T-helper 17 cell (primary cell): ENCODE measurements around the gene GPR45. TPM values are rescaled to one million over a fixed set of nuclear protein-coding genes. Genes with fewer than 3 reads are reported as not detected.
A peak's percentile ranks its signal among the peaks of the same experiment; 100 is the strongest.

Experiments
- ATAC-seq: fragments of 150-1000 bp; cut with Tn5 transposase; 2 replicates; pipeline ENCODE4 v1.10.0; 2021; ENCODE audit warnings: mild to moderate bottlenecking, moderate library complexity
- DNase-seq, 3 donors: peaks; one replicate each; pipeline versions ENCODE4 v3.0.0 to v3.0.0-alpha.2; 2020 to 2021
- H3K9me3 ChIP-seq: one replicate; pipeline ENCODE4 v1.7.0; 2013; ENCODE audit warnings: low read length, mild to moderate bottlenecking; ENCODE audit not compliant: control insufficient read depth, poor library complexity, severe bottlenecking
- H3K27ac Mint-ChIP-seq: one replicate; pipeline ENCODE4 v1.8.0; 2022; ENCODE audit warnings: mild to moderate bottlenecking, moderate library complexity, mixed read lengths
- H3K27me3 Mint-ChIP-seq: one replicate; pipeline ENCODE4 v1.8.0; 2022; ENCODE audit warnings: mixed read lengths
- H3K36me3 Mint-ChIP-seq: one replicate; pipeline ENCODE4 v1.8.0; 2022; ENCODE audit warnings: low read depth, mixed read lengths
- H3K4me1 Mint-ChIP-seq: one replicate; pipeline ENCODE4 v1.8.0; 2022; ENCODE audit warnings: mild to moderate bottlenecking, mixed read lengths
- H3K4me3 Mint-ChIP-seq: one replicate; pipeline ENCODE4 v1.8.0; 2022; ENCODE audit warnings: mild to moderate bottlenecking, moderate library complexity, mixed read lengths
- total RNA-seq, 4 donors: library from RNA in 2 of 4; stranded (reverse) in 2 of 4; gene quantifications; one replicate each; pipeline ENCODE4 v1.2.3 and lab custom pipeline; 2022 to 2026

The GPR45 gene, protein sequence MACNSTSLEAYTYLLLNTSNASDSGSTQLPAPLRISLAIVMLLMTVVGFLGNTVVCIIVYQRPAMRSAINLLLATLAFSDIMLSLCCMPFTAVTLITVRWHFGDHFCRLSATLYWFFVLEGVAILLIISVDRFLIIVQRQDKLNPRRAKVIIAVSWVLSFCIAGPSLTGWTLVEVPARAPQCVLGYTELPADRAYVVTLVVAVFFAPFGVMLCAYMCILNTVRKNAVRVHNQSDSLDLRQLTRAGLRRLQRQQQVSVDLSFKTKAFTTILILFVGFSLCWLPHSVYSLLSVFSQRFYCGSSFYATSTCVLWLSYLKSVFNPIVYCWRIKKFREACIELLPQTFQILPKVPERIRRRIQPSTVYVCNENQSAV
- total RNA-seq (not detected), total RNA-seq (lab: John Stamatoyannopoulos, UW) (0 reads per million in 2 donors)

DNA sequence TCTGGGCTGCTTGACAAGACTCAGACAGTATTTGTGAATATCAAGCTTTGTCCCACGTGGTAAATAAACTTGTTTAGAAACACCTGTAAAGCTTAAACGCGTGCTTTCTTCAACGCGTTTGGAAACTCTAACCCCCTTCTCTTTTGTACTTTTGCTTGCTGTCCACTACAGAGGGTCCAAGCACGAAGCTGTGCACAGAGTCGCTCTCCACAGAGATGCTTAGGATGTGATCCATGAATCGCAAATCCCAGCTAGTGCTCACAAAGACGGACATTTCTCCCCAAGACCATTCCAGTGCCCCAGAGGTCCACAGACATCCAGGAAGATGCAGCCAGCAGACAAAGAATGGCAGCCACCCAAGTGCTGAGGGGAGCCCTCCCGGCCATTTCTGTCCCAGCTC is at the start of gene GPR45:
TSS of gene GPR45 (plus strand) at position 301 of the 400 bp plus-strand sequence. CDS start 116 bp downstream, outside the sequence.
- H3K4me3 Mint-ChIP-seq = no peak within 1 kb of the TSS
- peaks cover 4% of the 10 kb centered on the region for H3K4me1 Mint-ChIP-seq
- DNase-seq = no peak
- no peak within 1 kb of the TSS for H3K27ac Mint-ChIP-seq
- ATAC-seq = no peak
- peaks cover 20% of the 10 kb centered on the region for H3K27me3 Mint-ChIP-seq
- no peaks in the 10 kb centered on the region for H3K9me3 ChIP-seq
- H3K36me3 Mint-ChIP-seq = no peaks in the 10 kb centered on the region

DNA sequence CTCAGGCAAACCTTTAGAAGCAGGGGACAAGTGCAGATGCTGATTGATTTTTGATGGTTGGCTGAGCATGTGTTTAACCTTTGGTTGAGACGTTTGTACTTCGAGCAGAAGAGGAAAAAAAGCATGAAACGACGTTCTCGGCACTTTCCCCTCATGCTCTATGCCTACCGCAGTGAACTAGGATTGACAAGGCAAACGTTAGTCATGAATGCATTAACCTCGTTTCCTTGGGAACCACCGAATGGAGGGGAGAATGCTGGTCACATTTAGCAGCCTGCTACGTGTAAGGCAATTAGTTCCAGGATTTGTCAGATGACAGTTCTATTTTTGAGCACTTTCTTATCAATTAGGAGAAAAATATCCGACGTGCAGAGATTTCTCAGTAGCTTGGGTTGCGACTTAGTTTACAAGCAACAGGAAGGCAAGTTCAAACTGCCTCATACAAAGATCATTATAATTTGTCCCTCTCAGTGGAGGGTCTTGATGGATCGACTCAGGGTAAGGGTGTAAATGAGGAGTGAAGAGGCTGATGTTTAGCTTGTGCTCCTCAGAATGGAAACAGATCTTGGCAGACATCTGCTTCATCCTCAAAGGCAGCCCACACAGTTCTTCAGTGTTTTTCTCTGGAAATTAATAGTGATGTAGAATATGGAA is 47.4 kb upstream of the GPR45 start:
- Mint-ChIP-seq H3K36me3 (no peaks in the 10 kb centered on the region), H3K27ac (no peak overlapping the region), H3K4me1 (no peaks in the 10 kb centered on the region), H3K4me3 (no peak overlapping the region), H3K27me3 (peaks cover 20% of the 10 kb centered on the region)
- ATAC-seq (no peak), DNase-seq (no peak)
- no peaks in the 10 kb centered on the region for H3K9me3 ChIP-seq

DNA sequence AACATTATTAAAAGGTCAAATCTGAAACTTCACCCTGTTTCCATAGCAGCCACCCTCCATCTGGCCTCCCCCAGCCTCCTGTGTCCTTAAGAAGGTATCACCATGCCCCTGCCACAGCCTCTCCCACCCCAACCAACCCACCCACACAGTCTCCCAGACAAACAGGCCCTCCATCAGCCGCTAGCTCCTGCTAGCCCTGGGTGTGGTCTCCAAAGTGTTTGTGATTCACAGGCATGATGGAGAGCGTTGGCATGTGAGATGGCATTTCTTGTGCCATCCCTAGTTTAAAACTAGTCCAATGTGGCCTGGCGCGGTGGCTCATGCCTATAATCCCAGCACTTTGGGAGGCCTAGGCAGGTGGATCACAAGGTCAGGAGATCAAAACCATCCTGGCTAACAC is 44.9 kb upstream of the GPR45 start:
- Mint-ChIP-seq H3K27me3 (peaks cover 13% of the 10 kb centered on the region), H3K27ac (no peak overlapping the region), H3K4me3 (no peak overlapping the region), H3K4me1 (no peaks in the 10 kb centered on the region), H3K36me3 (no peaks in the 10 kb centered on the region)
- no peaks in the 10 kb centered on the region for H3K9me3 ChIP-seq
- no peak for DNase-seq
- ATAC-seq = no peak

DNA sequence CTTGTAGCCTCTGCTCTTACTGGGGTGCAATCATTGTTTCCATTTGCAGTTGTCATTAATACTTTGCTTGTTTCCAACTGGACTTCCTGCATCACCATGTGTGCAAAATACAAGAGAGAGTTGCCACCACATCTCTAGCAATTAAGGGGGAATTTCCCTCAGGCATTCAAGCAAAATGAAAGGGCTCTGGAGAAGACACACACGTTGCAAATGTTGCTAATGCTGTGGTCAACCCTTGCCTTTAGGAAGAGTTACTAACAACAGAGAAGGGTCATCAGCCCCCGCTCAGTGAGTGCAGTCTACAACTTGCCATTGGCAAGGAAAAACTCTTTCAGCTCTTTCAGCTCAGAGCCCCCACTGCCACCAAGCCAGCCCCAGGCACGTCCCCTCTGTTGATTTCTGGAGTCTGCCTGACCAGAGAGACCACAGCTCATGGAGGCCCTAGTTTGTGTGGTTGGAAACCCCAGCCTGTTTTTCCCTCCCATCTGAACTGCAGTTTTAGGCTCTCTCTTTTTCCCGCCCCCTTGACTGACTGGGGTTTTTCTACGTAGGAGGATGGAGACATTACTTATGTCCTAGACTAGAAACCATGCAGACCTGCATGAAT is 25.9 kb upstream of the GPR45 start:
- Mint-ChIP-seq H3K27me3 (peaks cover 35% of the 10 kb centered on the region), H3K36me3 (peaks cover 3% of the 10 kb centered on the region), H3K4me1 (peaks cover 3% of the 10 kb centered on the region), H3K4me3 (no peak overlapping the region), H3K27ac (no peak overlapping the region)
- ATAC-seq (no peak), DNase-seq (no peak)
- no peaks in the 10 kb centered on the region for H3K9me3 ChIP-seq

DNA sequence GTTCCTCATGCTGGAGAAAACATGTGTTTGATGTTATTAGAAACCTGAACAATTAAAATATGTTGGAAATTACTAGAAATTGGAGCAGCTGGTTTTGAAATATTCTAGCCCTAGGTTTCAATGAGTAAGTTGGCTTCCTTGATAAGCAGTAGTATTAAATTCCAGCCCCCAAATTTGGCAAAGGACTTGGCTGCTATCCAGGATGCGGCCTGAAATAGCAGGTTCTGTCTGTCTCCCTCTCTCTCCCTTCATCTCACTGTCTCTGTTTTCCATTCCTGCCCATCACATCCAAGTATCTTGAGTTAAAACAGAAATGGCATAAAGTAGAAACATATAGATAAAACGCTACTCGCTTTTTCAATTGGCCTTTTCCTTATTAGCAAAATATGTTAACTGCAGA is 20.9 kb upstream of the GPR45 start:
- no peak overlapping the region for H3K27ac Mint-ChIP-seq
- peaks cover 3% of the 10 kb centered on the region for H3K4me1 Mint-ChIP-seq
- no peaks in the 10 kb centered on the region for H3K9me3 ChIP-seq
- DNase-seq (no peak), ATAC-seq (no peak)
- H3K36me3 Mint-ChIP-seq = peaks cover 5% of the 10 kb centered on the region
- H3K27me3 Mint-ChIP-seq = peaks cover 64% of the 10 kb centered on the region
- no peak overlapping the region for H3K4me3 Mint-ChIP-seq

DNA sequence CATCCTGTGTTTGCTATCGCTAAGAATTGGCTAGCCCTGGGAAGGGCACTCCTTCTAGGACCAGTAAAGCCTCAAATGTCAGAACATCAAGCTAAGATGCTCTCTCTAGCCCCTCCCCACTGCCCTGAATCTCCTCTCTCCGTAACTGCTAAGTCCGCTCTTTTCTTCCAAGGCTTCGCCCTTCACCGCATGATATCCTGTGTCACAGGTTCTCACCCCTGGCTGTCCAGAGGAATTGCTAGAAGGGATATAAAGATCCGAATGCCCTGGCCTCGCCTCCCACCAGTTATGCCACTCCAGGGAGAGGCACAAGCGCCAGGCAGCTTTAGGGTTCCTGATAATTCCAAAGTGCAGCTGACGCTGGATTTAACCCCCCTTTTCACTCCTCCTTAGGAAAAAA is 17.1 kb upstream of the GPR45 start:
- no peaks in the 10 kb centered on the region for H3K4me1 Mint-ChIP-seq
- peak overlapping the region; percentile 45 for H3K4me3 Mint-ChIP-seq
- DNase-seq = no peak
- peaks cover 5% of the 10 kb centered on the region for H3K36me3 Mint-ChIP-seq
- H3K27me3 Mint-ChIP-seq = peaks cover 43% of the 10 kb centered on the region
- no peak overlapping the region for H3K27ac Mint-ChIP-seq
- H3K9me3 ChIP-seq = no peaks in the 10 kb centered on the region
- ATAC-seq = no peak

DNA sequence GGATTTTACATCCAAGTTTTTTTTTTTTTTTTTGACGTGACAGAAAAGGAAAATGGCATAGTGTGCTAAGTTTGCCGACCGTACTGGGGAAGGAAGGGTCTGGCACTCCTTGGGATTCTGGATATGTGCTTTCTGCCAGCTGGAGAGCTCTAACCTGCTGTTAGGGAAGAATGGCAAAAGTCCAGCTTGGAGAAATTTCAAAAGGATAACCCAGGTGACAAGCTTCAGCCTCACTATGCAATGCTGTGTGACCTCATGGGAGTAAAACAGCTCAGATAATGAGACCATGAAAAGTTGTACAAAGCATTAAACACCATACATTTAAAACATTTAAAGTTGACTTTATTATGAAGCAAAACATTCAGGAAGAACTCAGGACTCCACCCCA is 10.3 kb upstream of the GPR45 start:
- no peak overlapping the region for H3K27ac Mint-ChIP-seq
- H3K27me3 Mint-ChIP-seq = peaks cover 17% of the 10 kb centered on the region
- H3K36me3 Mint-ChIP-seq = peaks cover 3% of the 10 kb centered on the region
- H3K4me3 Mint-ChIP-seq = no peak overlapping the region
- H3K4me1 Mint-ChIP-seq = peaks cover 4% of the 10 kb centered on the region
- DNase-seq (no peak), ATAC-seq (no peak)
- H3K9me3 ChIP-seq = no peaks in the 10 kb centered on the region

DNA sequence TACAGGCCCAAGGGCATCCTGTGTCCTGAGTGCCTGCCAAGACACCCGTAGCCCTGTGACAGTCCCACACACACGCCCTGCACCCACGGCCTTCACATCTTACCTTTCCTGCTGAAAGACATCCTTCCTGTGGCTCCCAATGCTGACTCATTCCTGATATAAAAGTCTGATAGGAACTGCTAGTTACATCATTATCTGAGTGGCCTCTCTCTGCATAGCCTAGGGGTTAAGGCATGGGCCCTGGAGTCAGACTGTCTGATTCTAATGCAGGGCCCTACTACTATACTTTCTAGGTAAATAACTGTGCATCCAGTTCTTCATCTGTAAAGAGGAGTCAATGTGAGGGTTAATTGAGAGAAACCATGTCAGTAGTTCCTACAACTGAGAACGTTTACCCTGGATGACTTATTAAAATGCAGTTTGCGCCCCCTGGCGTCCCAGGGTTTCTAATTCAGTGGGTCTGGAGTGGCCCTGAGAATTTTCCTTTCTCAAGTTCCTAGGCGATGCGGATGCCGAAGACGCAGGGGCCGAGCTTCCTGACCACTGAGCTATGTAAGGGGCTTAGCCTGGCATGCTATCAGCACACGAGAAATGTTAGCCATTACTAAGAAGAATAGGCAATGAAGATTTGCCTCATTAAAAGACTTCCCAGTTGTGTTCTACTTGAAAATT is 6.0 kb upstream of the GPR45 start:
- H3K27ac Mint-ChIP-seq = no peak overlapping the region
- no peak overlapping the region for H3K4me3 Mint-ChIP-seq
- ATAC-seq = peak; percentile 66
- peaks cover 20% of the 10 kb centered on the region for H3K27me3 Mint-ChIP-seq
- DNase-seq = peak; percentile 14 to 33 (median 19)
- H3K9me3 ChIP-seq = no peaks in the 10 kb centered on the region
- no peaks in the 10 kb centered on the region for H3K36me3 Mint-ChIP-seq
- peaks cover 8% of the 10 kb centered on the region for H3K4me1 Mint-ChIP-seq

DNA sequence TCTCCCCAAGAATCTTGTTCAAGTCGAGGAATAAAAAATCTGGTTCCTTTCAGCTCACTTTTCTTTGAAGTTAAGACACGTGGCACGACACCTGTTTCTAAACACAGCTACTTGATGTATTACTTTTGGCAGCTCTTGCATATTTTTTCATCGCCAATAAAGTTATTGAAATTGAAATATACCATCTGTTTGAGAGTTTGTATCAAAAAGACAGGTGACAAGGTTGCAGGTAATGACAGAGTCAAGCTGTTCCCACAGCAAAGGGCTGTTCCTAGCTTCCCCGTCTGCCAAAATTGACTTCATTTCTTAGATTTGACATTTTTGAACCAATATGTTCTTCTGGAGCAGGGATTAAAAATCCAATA is 5.5 kb upstream of the GPR45 start:
- no peak overlapping the region for H3K4me3 Mint-ChIP-seq
- ATAC-seq (no peak), DNase-seq (no peak)
- H3K27ac Mint-ChIP-seq = no peak overlapping the region
- H3K9me3 ChIP-seq = no peaks in the 10 kb centered on the region
- H3K36me3 Mint-ChIP-seq = no peaks in the 10 kb centered on the region
- H3K27me3 Mint-ChIP-seq = peaks cover 15% of the 10 kb centered on the region
- peaks cover 8% of the 10 kb centered on the region for H3K4me1 Mint-ChIP-seq

DNA sequence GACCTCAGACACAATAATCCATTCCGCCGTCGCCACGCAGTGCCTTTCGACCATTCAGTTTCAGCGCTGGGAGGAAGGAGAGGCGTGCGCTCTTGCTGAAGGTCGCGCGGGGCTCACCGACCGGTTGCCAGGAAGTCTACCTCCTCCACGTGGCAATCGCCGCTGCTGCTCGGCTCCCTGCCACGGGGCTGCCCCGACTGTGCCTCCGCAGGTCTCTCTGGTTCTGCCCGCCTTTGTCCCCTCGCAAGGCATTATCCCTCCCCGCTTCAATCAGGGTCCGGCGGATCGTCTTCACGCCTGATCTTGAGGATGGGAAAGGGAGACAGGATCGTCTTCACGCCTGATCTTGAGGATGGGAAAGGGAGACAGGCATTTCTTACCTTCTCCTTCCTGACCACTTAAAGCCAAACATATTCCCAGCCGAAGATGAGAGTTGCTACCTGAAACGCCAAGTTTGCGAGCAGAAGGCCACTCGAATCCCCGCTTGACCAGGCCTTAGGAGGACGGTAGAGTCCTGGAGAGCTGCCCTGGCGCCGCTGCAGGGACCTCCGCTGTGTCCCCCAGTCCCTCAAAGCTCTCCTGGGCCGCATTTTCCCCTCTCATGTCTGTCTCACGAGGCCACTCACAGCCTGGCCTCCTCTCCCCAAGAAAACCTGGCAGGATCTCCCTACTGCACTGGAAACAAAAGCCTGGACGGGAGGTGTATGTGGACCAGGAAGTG is 4.3 kb upstream of the GPR45 start:
- H3K36me3 Mint-ChIP-seq = no peaks in the 10 kb centered on the region
- DNase-seq = no peak
- H3K4me3 Mint-ChIP-seq = peak overlapping the region; percentile 31
- H3K9me3 ChIP-seq = no peaks in the 10 kb centered on the region
- H3K27me3 Mint-ChIP-seq = peaks cover 15% of the 10 kb centered on the region
- no peak for ATAC-seq
- H3K27ac Mint-ChIP-seq = no peak overlapping the region
- H3K4me1 Mint-ChIP-seq = peaks cover 8% of the 10 kb centered on the region

DNA sequence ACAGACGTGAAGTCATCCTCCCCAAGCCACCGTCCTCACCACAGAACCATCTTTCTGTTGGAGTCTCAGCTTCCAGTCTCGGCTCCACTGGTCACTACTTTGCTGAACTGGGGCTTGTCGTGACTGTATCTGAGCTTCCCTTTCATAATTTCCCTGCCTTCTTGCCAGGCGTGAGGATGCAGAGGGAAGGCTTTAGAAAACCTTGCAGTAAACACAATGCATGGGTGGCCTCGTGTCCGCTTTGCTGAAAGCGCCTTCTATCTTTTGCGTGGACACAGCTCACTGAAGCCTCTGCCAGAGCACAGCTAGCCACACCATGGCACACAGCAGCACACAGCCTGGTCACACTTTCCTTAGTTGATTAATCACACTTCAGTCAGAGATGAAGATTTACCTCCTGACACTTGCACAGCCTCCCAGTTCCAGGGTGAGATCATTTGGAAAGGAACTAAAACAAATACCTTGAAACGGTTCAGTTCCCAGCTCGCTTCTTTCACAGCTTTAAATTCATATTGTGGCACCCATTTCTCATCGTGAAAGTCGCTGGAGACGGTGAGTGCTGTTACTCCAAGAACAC is 2.8 kb upstream of the GPR45 start:
- no peaks in the 10 kb centered on the region for H3K9me3 ChIP-seq
- Mint-ChIP-seq H3K36me3 (no peaks in the 10 kb centered on the region), H3K27me3 (peaks cover 16% of the 10 kb centered on the region), H3K4me1 (peaks cover 8% of the 10 kb centered on the region), H3K4me3 (no peak overlapping the region), H3K27ac (peak overlapping the region; percentile 75)
- DNase-seq (no peak), ATAC-seq (no peak)

DNA sequence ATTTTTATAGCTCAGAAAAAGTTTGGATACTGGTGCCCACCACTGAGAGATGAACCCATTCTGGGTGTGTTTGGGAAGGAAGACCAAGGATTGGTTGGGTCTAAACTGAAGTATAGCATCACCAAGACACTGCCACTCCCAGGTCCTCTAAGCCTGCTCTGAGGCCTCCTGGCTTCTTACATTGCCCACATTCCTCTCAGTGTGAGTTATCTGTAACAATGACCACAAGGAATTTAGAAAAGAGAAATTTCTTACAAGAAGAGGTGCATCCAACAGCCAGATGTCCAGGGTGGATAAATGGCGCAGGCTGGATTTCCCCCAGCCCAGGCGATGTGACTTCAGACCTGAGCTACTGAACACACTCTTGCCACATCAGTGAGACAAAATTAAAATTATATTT is 1.6 kb upstream of the GPR45 start:
- H3K9me3 ChIP-seq = no peaks in the 10 kb centered on the region
- H3K36me3 Mint-ChIP-seq = no peaks in the 10 kb centered on the region
- H3K27me3 Mint-ChIP-seq = peaks cover 21% of the 10 kb centered on the region
- no peak for ATAC-seq
- H3K4me3 Mint-ChIP-seq = no peak overlapping the region
- no peak overlapping the region for H3K27ac Mint-ChIP-seq
- H3K4me1 Mint-ChIP-seq = peaks cover 8% of the 10 kb centered on the region
- no peak for DNase-seq
